LHCN-M2 (cell line): ENCODE measurements around the gene COL5A1. TPM values are rescaled to one million over a fixed set of nuclear protein-coding genes. Genes with fewer than 3 reads are reported as not detected.
A peak's percentile ranks its signal among the peaks of the same experiment; 100 is the strongest.
"Not testable (repeated sequence)": the region's sequence is repeated elsewhere in the genome, so short reads cannot be mapped to it uniquely, and the experiment has no call there.

Experiments
- DNase-seq: peaks from one replicate; pipeline ENCODE4 v3.0.0-alpha.2; 2012; ENCODE audit warnings: low read depth
- total RNA-seq: library from RNA; depleted of rRNA; stranded (reverse); fragments of >200 nt; gene quantifications from 2 replicates; pipeline ENCODE4 v1.2.3, GENCODE V29; 2014

Gene COL5A1
- total RNA-seq, 1 experiment from 2014 or later = 36.4 TPM

DNA sequence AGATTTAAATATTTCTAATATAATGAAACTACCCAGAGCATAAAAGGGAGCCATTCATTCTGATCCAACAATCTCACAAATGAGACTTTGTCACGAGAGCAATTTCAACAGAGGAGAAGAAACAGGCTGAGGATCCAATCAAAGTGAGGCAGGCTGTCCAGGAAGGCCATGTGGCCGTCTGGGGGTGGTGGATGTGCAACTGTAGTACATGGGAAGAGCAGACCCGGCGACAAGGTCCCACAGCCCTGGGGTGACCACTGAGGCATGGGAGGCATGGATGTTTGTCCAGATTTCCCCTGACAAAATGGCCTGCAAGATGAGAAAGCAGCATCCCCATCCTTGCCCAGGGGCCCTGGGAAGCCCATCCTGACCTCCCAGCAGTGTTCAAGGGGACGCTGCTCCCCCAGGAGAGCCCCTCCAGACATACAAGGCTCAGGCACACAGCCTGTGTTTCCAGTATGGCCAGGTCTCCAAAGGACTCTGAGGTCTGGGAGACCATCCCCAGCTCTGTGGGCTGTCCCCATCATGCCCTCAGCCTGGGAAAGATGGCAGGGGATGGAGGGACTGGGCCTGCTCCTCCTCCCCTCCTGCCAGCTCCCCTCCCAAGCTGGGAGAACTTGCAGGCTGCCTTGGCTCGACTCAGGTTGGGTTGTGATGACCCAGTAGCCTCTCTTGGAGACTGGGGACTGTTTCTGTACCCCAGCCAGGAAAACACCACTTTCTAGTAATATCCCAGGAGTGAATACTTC is 211.5 kb downstream of the COL5A1 start:
- DNase-seq = no peak

GRCh38 chr9:134853893-134854292 is 212.3 kb downstream of the COL5A1 start:
- DNase-seq = no peak

- DNase-seq = no peak
Observed at GRCh38 chr9:134854541-134854981, 213.0 kb downstream of the COL5A1 start.

GRCh38 chr9:134855231-134855899 is 213.8 kb downstream of the COL5A1 start:
- DNase-seq = no peak

GRCh38 chr9:134855900-134856377 is 214.3 kb downstream of the COL5A1 start:
- no peak for DNase-seq

GRCh38 chr9:134857451-134857850 is 215.8 kb downstream of the COL5A1 start:
- DNase-seq = not testable (repeated sequence)

GRCh38 chr9:134858051-134858841 is 216.6 kb downstream of the COL5A1 start:
- peak; percentile 28 for DNase-seq

DNA sequence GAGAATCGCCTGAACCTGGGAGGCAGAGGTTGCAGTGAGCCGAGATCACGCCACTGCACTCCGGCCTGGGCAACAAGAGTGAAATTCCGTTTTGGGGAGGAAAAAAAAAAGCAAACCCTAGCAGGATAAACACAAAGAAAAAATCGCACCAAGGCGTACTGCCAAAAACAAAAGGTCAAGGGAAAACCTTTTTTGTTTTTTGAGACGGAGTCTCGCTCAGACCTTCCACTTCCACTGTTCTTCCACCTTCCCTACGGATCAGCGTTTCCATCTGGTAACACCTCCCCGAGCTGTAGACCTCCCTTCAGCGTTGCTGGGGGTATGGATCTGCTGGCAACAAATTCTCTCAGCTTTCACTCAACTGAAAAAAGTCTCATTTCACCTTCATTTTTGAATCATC is 218.9 kb downstream of the COL5A1 start:
- no peak for DNase-seq

DNA sequence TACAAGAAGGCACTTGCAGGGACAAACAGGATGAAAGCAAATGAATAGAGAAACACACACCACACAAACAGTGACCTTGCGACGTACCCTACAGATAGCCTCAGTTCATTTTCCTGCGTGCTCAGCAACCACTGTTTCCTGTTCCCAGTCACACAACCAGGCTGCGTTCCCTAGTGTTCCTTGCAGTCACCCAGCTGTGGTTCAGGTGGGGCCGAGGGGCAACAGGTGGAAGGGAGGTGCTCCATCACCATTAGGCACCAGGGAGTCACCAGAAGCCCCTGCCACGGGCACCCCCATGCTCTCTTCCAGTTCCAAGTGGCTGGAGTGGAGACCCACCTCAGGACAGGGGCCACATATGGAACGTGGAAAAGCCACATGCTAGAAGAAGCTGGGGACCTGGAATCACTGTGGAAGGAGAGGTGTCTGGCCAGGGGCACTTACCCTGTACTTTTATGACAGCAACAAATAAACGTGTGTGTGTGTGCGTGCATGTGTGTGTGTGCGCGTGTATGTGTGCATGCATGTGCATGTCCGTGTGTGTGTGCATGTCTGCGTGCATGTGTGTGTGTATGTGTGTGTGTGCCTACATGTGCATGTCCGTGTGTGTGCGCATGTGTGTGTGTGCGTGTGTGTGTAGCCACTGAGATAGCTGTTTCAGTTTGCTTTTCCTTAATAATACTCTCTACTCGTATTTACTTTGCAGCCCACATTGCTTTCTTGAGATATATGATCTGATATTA is 220.2 kb downstream of the COL5A1 start:
- no peak for DNase-seq

- DNase-seq = no peak
Observed at GRCh38 chr9:134863306-134863902, 221.8 kb downstream of the COL5A1 start.

- DNase-seq = peak; percentile 37
Observed at GRCh38 chr9:134863941-134864820, 222.6 kb downstream of the COL5A1 start.

- no peak for DNase-seq
Observed at GRCh38 chr9:134864821-134865190, 223.2 kb downstream of the COL5A1 start.

GRCh38 chr9:134867917-134868750 is 226.5 kb downstream of the COL5A1 start:
- DNase-seq = no peak

DNA sequence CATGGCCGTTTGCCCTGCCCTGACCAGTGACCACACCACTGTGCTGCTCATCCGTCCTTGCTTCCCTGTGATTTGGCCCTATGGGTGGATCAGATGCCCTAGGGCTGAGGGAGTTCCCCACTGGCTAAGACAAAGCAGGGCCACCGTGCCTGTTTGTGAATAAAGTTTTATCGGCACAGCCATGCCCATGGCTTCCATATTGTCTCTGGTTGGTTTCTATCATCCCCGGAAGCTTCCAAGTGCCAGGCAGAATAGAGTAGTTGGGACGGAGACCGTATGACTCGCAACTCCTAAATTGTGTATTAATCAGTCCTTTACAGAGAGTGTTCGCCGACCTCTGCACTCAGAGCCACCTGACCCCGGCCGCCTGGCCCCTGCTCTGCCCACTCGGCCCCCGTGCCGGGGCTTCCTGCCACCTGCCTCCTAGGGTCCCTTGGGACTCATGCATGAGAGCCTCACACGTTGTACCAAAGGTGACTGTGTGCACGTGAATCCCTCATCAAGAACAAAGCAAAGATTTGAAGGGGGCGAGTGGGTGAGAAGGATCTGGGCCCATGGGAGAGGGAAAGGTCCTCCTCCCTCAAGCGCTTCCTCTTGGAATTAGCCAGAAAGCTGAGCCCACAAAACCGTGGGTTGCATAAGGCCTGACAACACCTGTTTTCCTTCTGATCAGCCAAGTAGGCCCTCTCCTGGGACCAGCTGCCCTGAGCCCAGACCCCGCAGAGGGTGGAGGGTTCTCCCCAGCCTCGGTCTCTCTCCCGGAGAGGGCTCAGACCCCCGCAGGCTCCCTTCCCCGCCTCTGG is 227.3 kb downstream of the COL5A1 start:
- no peak for DNase-seq

DNA sequence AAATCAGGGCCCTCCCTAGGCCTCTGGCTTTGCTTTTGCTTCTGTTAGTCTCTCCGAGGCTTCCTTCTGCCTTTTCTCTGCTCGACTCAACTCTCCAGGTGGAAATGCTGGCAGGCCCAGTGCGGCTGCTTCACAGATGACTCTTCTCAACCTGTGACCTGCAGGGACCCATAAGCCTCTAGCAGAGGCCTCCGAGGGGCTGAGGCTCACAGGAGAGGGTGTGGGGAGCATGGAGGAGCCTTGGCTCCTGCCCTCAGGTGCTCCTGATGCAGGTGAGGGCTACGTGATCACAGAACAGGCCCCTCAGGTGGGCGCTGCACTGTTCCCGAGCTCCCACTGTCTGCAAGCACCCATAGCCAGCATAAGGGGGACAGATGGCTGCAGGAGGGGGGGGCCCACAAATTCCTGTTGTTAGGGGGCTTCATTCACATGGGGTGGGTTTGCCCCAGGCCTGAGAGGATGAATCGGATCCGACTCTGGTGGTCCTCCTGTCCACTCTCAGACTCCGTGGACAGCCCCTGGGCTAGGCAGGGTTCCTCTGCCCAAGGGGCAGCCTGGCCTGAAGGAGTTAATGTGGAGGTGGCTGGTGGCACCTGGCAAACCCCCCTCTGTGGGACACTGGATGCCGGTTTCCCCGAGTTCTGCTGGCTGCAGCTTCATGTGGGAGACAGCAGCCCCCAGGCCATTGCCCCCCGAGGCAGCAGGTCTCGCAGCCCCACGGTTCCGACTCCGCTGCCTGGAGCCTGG is 228.1 kb downstream of the COL5A1 start:
- DNase-seq = no peak

GRCh38 chr9:134870301-134870694 is 228.7 kb downstream of the COL5A1 start:
- no peak for DNase-seq
